ENCODE results near the gene C1QTNF12. TPM values are rescaled to one million over a fixed set of nuclear protein-coding genes. Genes with fewer than 3 reads are reported as not detected.

The C1QTNF12 gene
- total RNA-seq, 6 experiments from 2014 or later, result 0.40 to 4.0 (median 1.1) TPM; not detected in 1

- H3K27ac ChIP-seq, result no peak within 1 kb of the TSS
- peak in 1 of 3 donors; percentile 28 for DNase-seq
- intact Hi-C loops (cut with DNase I), result no loop called here
- H3K4me3 ChIP-seq, result peak within 1 kb of the TSS in 1 of 3 donors; percentile 29
- WGBS (ENCODE audit: insufficient coverage, low coverage, low lambda C conversion rate, missing lambda C conversion rate), result 31% methylated on average over 6 of the region's 56 CpGs
- H3K4me1 ChIP-seq, result no peaks in the 10 kb centered on the region
- ATAC-seq, result peak in 2 of 4 donors; percentile 3 to 17
- TF ChIP-seq POLR2A (IDR thresholded peaks at IDR 0.05), result no peak
- TF ChIP-seq, protein P1, sequence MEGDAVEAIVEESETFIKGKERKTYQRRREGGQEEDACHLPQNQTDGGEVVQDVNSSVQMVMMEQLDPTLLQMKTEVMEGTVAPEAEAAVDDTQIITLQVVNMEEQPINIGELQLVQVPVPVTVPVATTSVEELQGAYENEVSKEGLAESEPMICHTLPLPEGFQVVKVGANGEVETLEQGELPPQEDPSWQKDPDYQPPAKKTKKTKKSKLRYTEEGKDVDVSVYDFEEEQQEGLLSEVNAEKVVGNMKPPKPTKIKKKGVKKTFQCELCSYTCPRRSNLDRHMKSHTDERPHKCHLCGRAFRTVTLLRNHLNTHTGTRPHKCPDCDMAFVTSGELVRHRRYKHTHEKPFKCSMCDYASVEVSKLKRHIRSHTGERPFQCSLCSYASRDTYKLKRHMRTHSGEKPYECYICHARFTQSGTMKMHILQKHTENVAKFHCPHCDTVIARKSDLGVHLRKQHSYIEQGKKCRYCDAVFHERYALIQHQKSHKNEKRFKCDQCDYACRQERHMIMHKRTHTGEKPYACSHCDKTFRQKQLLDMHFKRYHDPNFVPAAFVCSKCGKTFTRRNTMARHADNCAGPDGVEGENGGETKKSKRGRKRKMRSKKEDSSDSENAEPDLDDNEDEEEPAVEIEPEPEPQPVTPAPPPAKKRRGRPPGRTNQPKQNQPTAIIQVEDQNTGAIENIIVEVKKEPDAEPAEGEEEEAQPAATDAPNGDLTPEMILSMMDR (IDR thresholded peaks at IDR 0.05), result no peak
- H3K27me3 ChIP-seq, result no peaks in the 10 kb centered on the region
- H3K9me3 ChIP-seq, result no peaks in the 10 kb centered on the region
- peaks cover 0 to 20% (median 6%) of the 10 kb centered on the region in 4 donors for H3K36me3 ChIP-seq
Observed at GRCh38 chr1:1213345-1214265, 32.9 kb downstream of the C1QTNF12 start, which contains the start of gene TNFRSF4. Gene TNFRSF4, minus strand, starts transcription at chr1:1214153. Its CDS starts 26 bp downstream, at chr1:1214127.

GRCh38 chr1:1212780-1213344 is 33.7 kb downstream of the C1QTNF12 start:
- Histone ChIP-seq H3K4me3 (peak overlapping the region in 1 of 3 donors; percentile 29), H3K9me3 (no peaks in the 10 kb centered on the region), H3K4me1 (no peaks in the 10 kb centered on the region), H3K36me3 (peaks cover 0 to 13% (median 3%) of the 10 kb centered on the region in 4 donors), H3K27me3 (no peaks in the 10 kb centered on the region), H3K27ac (no peak overlapping the region)
- intact Hi-C loops (cut with DNase I), result no loop called here
- DNase-seq (peak in 2 of 3 donors; percentile 50 to 70), ATAC-seq (peak; percentile 34 to 59 (median 46))
- TF ChIP-seq, protein P1 (IDR thresholded peaks at IDR 0.05), result no peak
- TF ChIP-seq POLR2A (IDR thresholded peaks at IDR 0.05), result no peak
- 50% methylated on average over 2 of the region's 24 CpGs for WGBS (ENCODE audit: insufficient coverage, low coverage, low lambda C conversion rate, missing lambda C conversion rate)

GRCh38 chr1:1211541-1212441 is 34.7 kb downstream of the C1QTNF12 start:
- Histone ChIP-seq H3K4me3 (no peak overlapping the region), H3K27ac (no peak overlapping the region), H3K9me3 (no peaks in the 10 kb centered on the region), H3K36me3 (peaks cover 0 to 2% (median 0%) of the 10 kb centered on the region in 4 donors), H3K27me3 (peaks cover 0 to 5% of the 10 kb centered on the region in 2 donors), H3K4me1 (no peaks in the 10 kb centered on the region)
- no peak for ATAC-seq
- DNase-seq, result peak in 2 of 3 donors; percentile 13 to 49
- intact Hi-C loops (cut with DNase I), result no loop called here
- TF ChIP-seq, protein P1 (IDR thresholded peaks at IDR 0.05), result no peak
- no peak for TF ChIP-seq POLR2A (IDR thresholded peaks at IDR 0.05)
- 44% methylated on average over 3 of the region's 28 CpGs for WGBS (ENCODE audit: insufficient coverage, low coverage, low lambda C conversion rate, missing lambda C conversion rate)
